ENCODE measurements around the gene FRRS1L. TPM values are rescaled to one million over a fixed set of nuclear protein-coding genes. Genes with fewer than 3 reads are reported as not detected.

The FRRS1L gene
- total and polyA plus RNA-seq, 2 of the 13 experiments (the other 11 are each of a cell fraction or from before 2014, with no cell fraction given): 0.02 to 0.03 TPM

DNA sequence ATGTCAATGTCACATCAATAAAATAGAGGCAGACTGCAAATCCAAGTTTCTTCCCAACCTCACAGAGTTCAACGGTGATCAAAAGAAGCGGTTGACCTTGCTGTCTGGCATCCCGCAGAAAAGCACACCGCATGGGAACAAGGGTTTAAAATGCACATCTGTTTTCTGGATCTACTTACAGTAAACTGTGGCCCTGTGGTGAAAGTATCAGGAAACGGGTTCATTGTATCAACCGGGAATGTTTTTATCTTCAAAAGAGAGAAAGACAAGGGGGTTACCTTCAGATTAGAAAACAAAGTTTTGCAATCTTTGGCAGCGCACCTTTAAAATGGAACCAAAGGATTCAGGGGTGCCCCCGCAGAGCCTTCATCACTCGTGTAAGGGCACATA, 15.5 kb upstream of the FRRS1L start:
- FAIRE-seq (peak; percentile 52), DNase-seq (ENCODE audit: low spot score) (peak; percentile 43), ATAC-seq (peak; percentile 11; the same call in 2 of the 3 replicates)
- peak overlapping the region; percentile 19 for H3K27ac ChIP-seq (ENCODE audit: extremely low read length, insufficient read depth, low read length)
- CTCF ChIA-PET (ENCODE audit: low intra/inter-chr PET ratio, low total read pairs): interaction anchor here (2.0 to 2.8 kb wide), 3 partner anchors 139 to 219 kb away, joined by 9 to 14 read pairs (median 9); partner anchors contain the start of gene EPB41L4B
- intact Hi-C loops (cut with micrococcal nuclease; ENCODE audit: unreplicated experiment) (loop anchor here (2.0 to 5.0 kb wide), 7 partner anchors 50 to 218 kb away; partner anchors contain the start of gene EPB41L4B), in situ Hi-C loops (cut with HindIII; ENCODE audit: extremely low pct_ligation_motif_present, low pct_unique_long_range_greater_than_20kb) (loop anchor here (25.0 kb wide), 1 partner anchor 330 kb away; no protein-coding TSS in a partner anchor)
- BruUV-seq (replicated peaks): no TSS peak
- peak overlapping the region; percentile 78 for H2AFZ ChIP-seq (ENCODE audit: low read length)
- H3K4me3 ChIP-seq (replicated peaks in 1 of 3; ENCODE audit: insufficient read depth in 1 of 3, low read depth in 2 of 3, low read length in 3 of 3): peak overlapping the region; percentile 31 to 70 (median 51)
- WGBS (ENCODE audit: low lambda C conversion rate): 3% methylated on average over 9 of the region's 9 CpGs
- H4K20me1 ChIP-seq (ENCODE audit: insufficient read depth, low read length): no peaks in the 10 kb centered on the region
- no peaks in the 10 kb centered on the region for H3K9me3 ChIP-seq (ENCODE audit: low read length)
- H3K36me3 ChIP-seq (replicated peaks in 1 of 2; ENCODE audit: control insufficient read depth in 1 of 2, insufficient read depth in 2 of 2, low read length in 2 of 2): no peaks in the 10 kb centered on the region
- peak overlapping the region; percentile 84 for H3K4me2 ChIP-seq (ENCODE audit: low read depth, low read length)
- H3K9ac ChIP-seq (ENCODE audit: insufficient read depth, low read depth, low read length): peak overlapping the region; percentile 31
- POLR2A ChIA-PET: interaction anchor here (0.8 to 1.5 kb wide), 7 partner anchors 63 to 163 kb away, joined by 3 to 5 read pairs (median 4); partner anchors contain the start of genes EPB41L4B and TMEM245
- H3K79me2 ChIP-seq (ENCODE audit: insufficient read depth, low read length): no peaks in the 10 kb centered on the region
- 0 out of 5 replicates have a peak, but pooled peaks cover 0 to 2% of the 10 kb centered on the region in 2 experiments for H3K27me3 ChIP-seq (ENCODE audit: control insufficient read depth in 1 of 2, insufficient read depth in 2 of 2, low read length in 2 of 2)
- peaks cover 44% of the 10 kb centered on the region for H3K4me1 ChIP-seq (ENCODE audit: insufficient read depth, low read length)
- no peak for TF ChIP-seq ZNF564 (CRISPR knock-in tag; IDR thresholded peaks at IDR 0.05)
- TF ChIP-seq PPARG (CRISPR knock-in tag; conservative IDR thresholded peaks at IDR 0.05): no peak
- peak; percentile 48 for TF ChIP-seq NR2F6 (IDR thresholded peaks at IDR 0.05)
- TF ChIP-seq NR2F6 (CRISPR knock-in tag; IDR thresholded peaks at IDR 0.05): peak; percentile 70
- TF ChIP-seq, protein P1, sequence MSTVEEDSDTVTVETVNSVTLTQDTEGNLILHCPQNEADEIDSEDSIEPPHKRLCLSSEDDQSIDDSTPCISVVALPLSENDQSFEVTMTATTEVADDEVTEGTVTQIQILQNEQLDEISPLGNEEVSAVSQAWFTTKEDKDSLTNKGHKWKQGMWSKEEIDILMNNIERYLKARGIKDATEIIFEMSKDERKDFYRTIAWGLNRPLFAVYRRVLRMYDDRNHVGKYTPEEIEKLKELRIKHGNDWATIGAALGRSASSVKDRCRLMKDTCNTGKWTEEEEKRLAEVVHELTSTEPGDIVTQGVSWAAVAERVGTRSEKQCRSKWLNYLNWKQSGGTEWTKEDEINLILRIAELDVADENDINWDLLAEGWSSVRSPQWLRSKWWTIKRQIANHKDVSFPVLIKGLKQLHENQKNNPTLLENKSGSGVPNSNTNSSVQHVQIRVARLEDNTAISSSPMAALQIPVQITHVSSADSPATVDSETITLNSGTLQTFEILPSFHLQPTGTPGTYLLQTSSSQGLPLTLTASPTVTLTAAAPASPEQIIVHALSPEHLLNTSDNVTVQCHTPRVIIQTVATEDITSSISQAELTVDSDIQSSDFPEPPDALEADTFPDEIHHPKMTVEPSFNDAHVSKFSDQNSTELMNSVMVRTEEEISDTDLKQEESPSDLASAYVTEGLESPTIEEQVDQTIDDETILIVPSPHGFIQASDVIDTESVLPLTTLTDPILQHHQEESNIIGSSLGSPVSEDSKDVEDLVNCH (CRISPR knock-in tag; IDR thresholded peaks at IDR 0.05): no peak
- TF ChIP-seq, protein P2, sequence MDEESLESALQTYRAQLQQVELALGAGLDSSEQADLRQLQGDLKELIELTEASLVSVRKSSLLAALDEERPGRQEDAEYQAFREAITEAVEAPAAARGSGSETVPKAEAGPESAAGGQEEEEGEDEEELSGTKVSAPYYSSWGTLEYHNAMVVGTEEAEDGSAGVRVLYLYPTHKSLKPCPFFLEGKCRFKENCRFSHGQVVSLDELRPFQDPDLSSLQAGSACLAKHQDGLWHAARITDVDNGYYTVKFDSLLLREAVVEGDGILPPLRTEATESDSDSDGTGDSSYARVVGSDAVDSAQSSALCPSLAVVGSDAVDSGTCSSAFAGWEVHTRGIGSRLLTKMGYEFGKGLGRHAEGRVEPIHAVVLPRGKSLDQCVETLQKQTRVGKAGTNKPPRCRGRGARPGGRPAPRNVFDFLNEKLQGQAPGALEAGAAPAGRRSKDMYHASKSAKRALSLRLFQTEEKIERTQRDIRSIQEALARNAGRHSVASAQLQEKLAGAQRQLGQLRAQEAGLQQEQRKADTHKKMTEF (CRISPR knock-in tag; IDR thresholded peaks at IDR 0.05): peak; percentile 17; the same call in 1 of the 2 replicates
- TF ChIP-seq NFATC3 (CRISPR knock-in tag; IDR thresholded peaks at IDR 0.05): no peak
- no peak for TF ChIP-seq ZNF792 (CRISPR knock-in tag; IDR thresholded peaks at IDR 0.05)
- no peak for TF ChIP-seq KMT2B (CRISPR knock-in tag; IDR thresholded peaks at IDR 0.05)
- 0 out of 2 replicates have a peak, but pooled peaks have one; percentile 9 for TF ChIP-seq HNF4A (CRISPR knock-in tag; IDR thresholded peaks at IDR 0.05)
- no peak for TF ChIP-seq SOX13 (IDR thresholded peaks at IDR 0.05)
- peak in 1 of 2 experiments; percentile 56; a peak in 1 of 4 replicates for TF ChIP-seq SOX13 (CRISPR knock-in tag; conservative IDR thresholded peaks at IDR 0.05 in 1 of 2, IDR thresholded peaks at IDR 0.05 in 1 of 2)
- no peak for TF ChIP-seq ETV5 (CRISPR knock-in tag; IDR thresholded peaks at IDR 0.05; ENCODE audit: borderline replicate concordance)
- no peak for TF ChIP-seq EP300 (IDR thresholded peaks at IDR 0.05; ENCODE audit: low read depth in 2 of 2, low read length in 2 of 2)
- TF ChIP-seq EP300 (CRISPR knock-in tag; IDR thresholded peaks at IDR 0.05; ENCODE audit: borderline replicate concordance): peak; percentile 50; the same call in 1 of the 2 replicates
- TF ChIP-seq, protein P3, sequence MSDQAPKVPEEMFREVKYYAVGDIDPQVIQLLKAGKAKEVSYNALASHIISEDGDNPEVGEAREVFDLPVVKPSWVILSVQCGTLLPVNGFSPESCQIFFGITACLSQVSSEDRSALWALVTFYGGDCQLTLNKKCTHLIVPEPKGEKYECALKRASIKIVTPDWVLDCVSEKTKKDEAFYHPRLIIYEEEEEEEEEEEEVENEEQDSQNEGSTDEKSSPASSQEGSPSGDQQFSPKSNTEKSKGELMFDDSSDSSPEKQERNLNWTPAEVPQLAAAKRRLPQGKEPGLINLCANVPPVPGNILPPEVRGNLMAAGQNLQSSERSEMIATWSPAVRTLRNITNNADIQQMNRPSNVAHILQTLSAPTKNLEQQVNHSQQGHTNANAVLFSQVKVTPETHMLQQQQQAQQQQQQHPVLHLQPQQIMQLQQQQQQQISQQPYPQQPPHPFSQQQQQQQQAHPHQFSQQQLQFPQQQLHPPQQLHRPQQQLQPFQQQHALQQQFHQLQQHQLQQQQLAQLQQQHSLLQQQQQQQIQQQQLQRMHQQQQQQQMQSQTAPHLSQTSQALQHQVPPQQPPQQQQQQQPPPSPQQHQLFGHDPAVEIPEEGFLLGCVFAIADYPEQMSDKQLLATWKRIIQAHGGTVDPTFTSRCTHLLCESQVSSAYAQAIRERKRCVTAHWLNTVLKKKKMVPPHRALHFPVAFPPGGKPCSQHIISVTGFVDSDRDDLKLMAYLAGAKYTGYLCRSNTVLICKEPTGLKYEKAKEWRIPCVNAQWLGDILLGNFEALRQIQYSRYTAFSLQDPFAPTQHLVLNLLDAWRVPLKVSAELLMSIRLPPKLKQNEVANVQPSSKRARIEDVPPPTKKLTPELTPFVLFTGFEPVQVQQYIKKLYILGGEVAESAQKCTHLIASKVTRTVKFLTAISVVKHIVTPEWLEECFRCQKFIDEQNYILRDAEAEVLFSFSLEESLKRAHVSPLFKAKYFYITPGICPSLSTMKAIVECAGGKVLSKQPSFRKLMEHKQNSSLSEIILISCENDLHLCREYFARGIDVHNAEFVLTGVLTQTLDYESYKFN (CRISPR knock-in tag; conservative IDR thresholded peaks at IDR 0.05): peak; percentile 39; the same call in 1 of the 2 replicates

Data from HepG2 (cell line).